GM20000 (cell line): ENCODE data around the gene HOXB4.

Experiments
- DNase-seq: peaks from one replicate; pipeline ENCODE4 v3.0.0; 2012; ENCODE audit warnings: low spot score
- TF ChIP-seq, protein P1 (sequence below): IDR thresholded peaks from 2 replicates; pipeline ENCODE4 v1.5.1; 2012; ENCODE audit warnings: mild to moderate bottlenecking, control low read depth; ENCODE audit errors: extremely low read depth, missing control alignments

Gene HOXB4

DNA sequence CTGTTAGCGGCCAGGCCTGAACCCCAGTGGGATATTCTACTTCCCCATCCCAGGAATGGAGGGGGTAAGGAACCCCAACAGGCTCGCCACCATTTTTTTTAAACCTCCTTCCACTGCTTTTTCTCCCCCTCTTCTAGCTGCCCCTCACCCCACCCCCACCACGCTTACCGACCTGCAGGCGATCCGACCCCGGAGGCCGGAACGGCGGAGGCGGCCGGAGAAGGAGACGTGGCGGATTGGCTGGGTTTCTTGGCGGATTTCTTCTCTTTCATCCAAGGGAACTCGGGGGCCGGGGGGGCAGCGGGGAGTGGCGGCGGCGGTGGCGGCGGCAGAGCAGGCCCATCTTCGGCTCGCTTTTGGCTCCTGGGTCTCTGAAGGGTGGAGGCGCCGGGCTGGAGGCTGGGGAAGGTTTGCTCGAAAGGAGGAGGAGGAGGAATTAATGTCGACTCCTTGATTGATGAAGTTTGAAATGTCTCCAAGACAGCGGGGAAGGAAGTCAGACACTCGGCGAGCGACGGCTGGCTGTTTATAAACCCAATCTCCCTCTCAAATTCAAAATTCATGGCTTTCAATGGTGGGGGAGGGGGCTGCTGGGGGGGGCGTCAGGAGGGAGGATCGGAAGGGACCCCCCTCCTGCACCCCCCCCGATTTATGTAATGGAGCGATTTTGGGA is 33.7 kb downstream of the HOXB4 start:
- TF ChIP-seq, protein P1, sequence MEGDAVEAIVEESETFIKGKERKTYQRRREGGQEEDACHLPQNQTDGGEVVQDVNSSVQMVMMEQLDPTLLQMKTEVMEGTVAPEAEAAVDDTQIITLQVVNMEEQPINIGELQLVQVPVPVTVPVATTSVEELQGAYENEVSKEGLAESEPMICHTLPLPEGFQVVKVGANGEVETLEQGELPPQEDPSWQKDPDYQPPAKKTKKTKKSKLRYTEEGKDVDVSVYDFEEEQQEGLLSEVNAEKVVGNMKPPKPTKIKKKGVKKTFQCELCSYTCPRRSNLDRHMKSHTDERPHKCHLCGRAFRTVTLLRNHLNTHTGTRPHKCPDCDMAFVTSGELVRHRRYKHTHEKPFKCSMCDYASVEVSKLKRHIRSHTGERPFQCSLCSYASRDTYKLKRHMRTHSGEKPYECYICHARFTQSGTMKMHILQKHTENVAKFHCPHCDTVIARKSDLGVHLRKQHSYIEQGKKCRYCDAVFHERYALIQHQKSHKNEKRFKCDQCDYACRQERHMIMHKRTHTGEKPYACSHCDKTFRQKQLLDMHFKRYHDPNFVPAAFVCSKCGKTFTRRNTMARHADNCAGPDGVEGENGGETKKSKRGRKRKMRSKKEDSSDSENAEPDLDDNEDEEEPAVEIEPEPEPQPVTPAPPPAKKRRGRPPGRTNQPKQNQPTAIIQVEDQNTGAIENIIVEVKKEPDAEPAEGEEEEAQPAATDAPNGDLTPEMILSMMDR, result no peak
- DNase-seq, result peak; percentile 73

DNA sequence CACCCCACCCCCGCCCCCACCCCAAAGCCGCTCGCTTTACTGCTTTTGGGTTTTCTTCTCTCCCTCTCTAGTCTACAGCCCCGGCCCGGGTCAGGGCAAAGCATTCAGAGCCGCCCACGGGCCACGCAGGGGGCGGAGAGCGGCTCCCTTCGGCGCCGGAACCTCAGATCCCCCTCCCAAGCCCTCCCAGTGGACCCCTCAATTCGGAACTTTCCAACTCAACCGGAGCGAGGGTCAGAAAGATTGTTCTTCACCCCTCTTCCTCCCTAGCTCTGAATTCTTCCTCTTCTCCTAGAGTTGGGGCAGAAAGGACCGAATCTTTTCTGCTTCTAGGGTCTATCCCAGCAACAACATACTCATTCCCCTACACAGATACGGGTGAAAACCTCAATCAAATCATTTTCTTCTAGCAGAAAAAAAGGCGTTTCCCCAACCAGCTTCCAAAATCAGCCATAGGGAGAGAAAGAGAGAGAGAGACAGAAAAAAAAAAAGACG is 34.2 kb downstream of the HOXB4 start:
- DNase-seq, result peak; percentile 77
- TF ChIP-seq, protein P1, result no peak

DNA sequence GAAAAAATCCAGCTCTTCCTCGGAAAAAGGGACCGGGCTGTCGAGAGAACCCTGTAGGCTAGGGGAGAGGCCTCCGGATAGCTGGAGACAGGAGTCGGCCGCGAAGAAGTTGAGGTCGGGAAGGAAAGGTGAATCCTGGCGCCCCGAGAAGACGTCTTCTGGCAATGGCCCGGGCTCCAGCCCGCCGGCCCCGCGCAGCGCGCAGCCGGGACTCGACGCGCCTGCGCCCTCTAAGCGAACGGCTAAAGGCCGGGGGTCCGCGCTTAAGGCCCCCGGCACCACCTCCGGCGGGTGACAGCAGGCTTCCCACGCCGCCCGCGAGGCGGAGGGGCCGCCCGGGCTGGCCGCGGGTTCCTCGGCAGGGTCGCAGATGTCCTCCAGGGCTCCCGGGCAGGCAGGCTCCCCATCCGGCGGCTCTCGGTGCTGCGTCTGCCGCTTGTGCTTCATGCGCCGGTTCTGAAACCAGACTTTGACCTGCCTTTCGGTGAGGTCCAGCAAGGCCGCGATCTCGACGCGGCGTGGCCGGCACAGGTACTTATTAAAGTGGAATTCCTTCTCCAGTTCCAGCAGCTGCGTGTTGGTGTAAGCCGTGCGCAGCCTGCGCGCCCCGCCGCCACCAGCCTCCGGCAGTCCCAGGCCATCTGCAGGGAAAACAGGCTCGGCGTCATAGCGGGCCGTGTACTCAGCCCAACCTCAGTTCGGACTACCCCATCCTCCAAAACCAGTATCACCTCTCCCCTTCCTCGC is 34.9 kb downstream of the HOXB4 start:
- TF ChIP-seq, protein P1, result no peak
- peak; percentile 85 for DNase-seq

DNA sequence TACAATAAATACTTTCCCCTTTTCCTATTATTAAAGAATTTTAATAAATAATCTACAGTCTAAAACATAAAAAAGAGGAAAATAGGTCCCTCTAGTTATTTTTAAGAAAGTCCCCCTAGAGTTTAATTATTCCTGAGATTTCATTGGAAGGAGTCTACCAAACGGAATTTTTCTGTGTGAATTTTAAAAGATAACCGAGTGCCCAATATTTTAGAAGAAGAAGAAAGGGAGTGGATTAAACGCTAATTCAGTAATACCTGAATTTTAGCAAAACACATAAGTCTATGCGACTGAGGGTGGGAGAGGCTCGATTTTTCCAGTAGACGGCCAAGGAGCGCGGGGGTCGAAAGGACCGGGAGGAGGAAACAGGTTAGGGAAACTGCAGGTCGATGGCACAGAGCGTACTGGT is 35.4 kb downstream of the HOXB4 start:
- TF ChIP-seq, protein P1, result no peak
- DNase-seq, result no peak

DNA sequence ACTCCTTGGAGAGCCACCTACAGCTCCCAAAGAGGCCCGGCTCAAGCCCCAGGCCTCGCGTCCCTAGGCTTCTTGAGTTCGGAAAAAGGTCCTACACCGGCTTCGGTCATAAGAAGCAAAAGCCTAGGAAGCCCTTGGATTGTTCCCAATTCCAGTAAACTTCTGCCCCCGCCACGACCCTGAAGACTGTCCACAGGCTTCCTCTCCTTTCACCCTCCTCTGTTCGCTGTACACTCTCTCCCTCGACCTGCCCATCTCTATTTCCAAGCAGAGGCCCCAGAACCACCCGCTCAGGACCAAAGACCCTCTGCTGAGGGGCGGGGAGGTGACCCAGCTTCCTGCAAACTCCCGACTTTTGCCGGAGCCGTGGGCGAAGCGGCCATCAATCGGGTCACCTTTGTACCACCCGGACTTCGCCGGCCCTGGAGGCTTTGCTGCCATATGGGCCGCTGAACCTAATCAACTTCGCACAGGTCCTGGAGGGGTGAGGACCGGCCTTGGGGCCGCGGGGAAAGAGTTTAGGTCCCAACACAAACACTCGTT is 36.0 kb downstream of the HOXB4 start:
- TF ChIP-seq, protein P1, result no peak
- no peak for DNase-seq

DNA sequence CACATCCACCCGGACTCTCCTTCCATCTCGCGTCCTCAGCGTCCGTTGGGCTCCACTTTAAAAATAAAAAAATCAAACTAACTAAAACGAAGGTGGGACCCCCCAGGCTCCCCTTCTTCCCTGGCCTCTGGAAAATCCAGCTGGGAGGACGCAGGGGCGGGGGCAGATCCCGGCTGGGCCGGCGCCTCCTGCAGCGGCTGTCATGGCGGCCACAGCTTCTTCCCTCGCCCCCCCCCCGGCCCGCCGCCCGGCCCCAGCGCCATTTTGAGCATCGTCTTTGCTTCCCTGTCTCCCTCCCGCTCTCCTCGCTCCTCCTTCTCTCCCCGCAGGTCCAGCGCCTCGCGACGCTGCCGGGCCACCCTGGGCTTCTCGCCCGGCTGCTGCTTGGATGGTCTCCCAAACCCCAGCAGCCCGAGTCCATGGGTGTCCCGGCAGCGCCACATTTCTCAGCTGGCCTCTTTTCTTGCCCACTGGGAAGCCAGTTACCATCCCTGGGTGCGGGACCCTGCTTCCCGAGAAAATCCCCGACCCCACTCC is 36.5 kb downstream of the HOXB4 start:
- peak; percentile 78 for DNase-seq
- TF ChIP-seq, protein P1, result no peak
